Measurements from ENCODE around the gene ZBTB2. TPM values are rescaled to one million over a fixed set of nuclear protein-coding genes. Genes with fewer than 3 reads are reported as not detected.
A peak's percentile ranks its signal among the peaks of the same experiment; 100 is the strongest.
"Not testable (repeated sequence)": the region's sequence is repeated elsewhere in the genome, so short reads cannot be mapped to it uniquely, and the experiment has no call there.

Gene ZBTB2
- total and polyA plus RNA-seq, 2 donors from 2014 or later = 6.0 to 11.2 TPM

GRCh38 chr6:151350442-151351145 lies 40.8 kb downstream of the ZBTB2 start:
- H3K36me3 ChIP-seq (ENCODE audit: control insufficient read depth in 2 of 3, insufficient read depth in 3 of 3, low read length in 3 of 3) = peaks cover 2 to 11% (median 5%) of the 10 kb centered on the region in 3 donors
- no peak overlapping the region for H3K27ac ChIP-seq (ENCODE audit: low read depth in 2 of 2, low read length in 2 of 2)
- no peak for FAIRE-seq
- no peaks in the 10 kb centered on the region for H3K27me3 ChIP-seq (ENCODE audit: control insufficient read depth, insufficient read depth, low read length)
- no peak overlapping the region for H3K4me3 ChIP-seq (ENCODE audit: low read length in 3 of 3)
- no peaks in the 10 kb centered on the region for H3K9me3 ChIP-seq (ENCODE audit: control insufficient read depth in 2 of 3, insufficient read depth in 1 of 3, low read length in 3 of 3)
- TF ChIP-seq CTCF (IDR thresholded peaks at IDR 0.05; ENCODE audit: borderline replicate concordance, extremely low read depth, insufficient read depth) = no peak
- H3K9ac ChIP-seq (ENCODE audit: low read length in 3 of 3) = no peak overlapping the region
- intact Hi-C loops (cut with DNase I) = no loop called here
- DNase-seq = peak in 1 of 5 donors; percentile 10
- H3K4me1 ChIP-seq (ENCODE audit: control insufficient read depth in 2 of 3, insufficient read depth in 2 of 3, low read depth in 1 of 3, low read length in 3 of 3) = no peaks in the 10 kb centered on the region

- H3K36me3 ChIP-seq (ENCODE audit: control insufficient read depth in 2 of 3, insufficient read depth in 3 of 3, low read length in 3 of 3) = peaks cover 2 to 10% (median 5%) of the 10 kb centered on the region in 3 donors
- TF ChIP-seq CTCF (IDR thresholded peaks at IDR 0.05; ENCODE audit: borderline replicate concordance, extremely low read depth, insufficient read depth) = no peak
- no peaks in the 10 kb centered on the region for H3K4me1 ChIP-seq (ENCODE audit: control insufficient read depth in 2 of 3, insufficient read depth in 2 of 3, low read depth in 1 of 3, low read length in 3 of 3)
- H3K27me3 ChIP-seq (ENCODE audit: control insufficient read depth, insufficient read depth, low read length) = no peaks in the 10 kb centered on the region
- H3K9ac ChIP-seq (ENCODE audit: low read length in 3 of 3) = no peak overlapping the region
- FAIRE-seq = no peak
- H3K4me3 ChIP-seq (ENCODE audit: low read length in 3 of 3) = no peak overlapping the region
- H3K9me3 ChIP-seq (ENCODE audit: control insufficient read depth in 2 of 3, insufficient read depth in 1 of 3, low read length in 3 of 3) = no peaks in the 10 kb centered on the region
- peak in 1 of 5 donors; percentile 4 for DNase-seq
- intact Hi-C loops (cut with DNase I) = no loop called here
- H3K27ac ChIP-seq (ENCODE audit: low read depth in 2 of 2, low read length in 2 of 2) = no peak overlapping the region
Observed at GRCh38 chr6:151349651-151350270, 41.6 kb downstream of the ZBTB2 start.

GRCh38 chr6:151342750-151343149 lies 48.6 kb downstream of the ZBTB2 start:
- H3K27me3 ChIP-seq (ENCODE audit: control insufficient read depth, insufficient read depth, low read length); H3K27ac ChIP-seq (ENCODE audit: low read depth in 2 of 2, low read length in 2 of 2); H3K9ac ChIP-seq (ENCODE audit: low read length in 3 of 3); DNase-seq; H3K36me3 ChIP-seq (ENCODE audit: control insufficient read depth in 2 of 3, insufficient read depth in 3 of 3, low read length in 3 of 3); H3K9me3 ChIP-seq (ENCODE audit: control insufficient read depth in 2 of 3, insufficient read depth in 1 of 3, low read length in 3 of 3); H3K4me3 ChIP-seq (ENCODE audit: low read length in 3 of 3); H3K4me1 ChIP-seq (ENCODE audit: control insufficient read depth in 2 of 3, insufficient read depth in 2 of 3, low read depth in 1 of 3, low read length in 3 of 3); FAIRE-seq; intact Hi-C loops (cut with DNase I): not testable (repeated sequence)

- DNase-seq (no peak), FAIRE-seq (no peak)
- intact Hi-C loops (cut with DNase I) = no loop called here
- Histone ChIP-seq H3K4me3 (ENCODE audit: low read length in 3 of 3) (no peak overlapping the region), H3K36me3 (ENCODE audit: control insufficient read depth in 2 of 3, insufficient read depth in 3 of 3, low read length in 3 of 3) (no peaks in the 10 kb centered on the region), H3K9me3 (ENCODE audit: control insufficient read depth in 2 of 3, insufficient read depth in 1 of 3, low read length in 3 of 3) (no peaks in the 10 kb centered on the region), H3K27me3 (ENCODE audit: control insufficient read depth, insufficient read depth, low read length) (no peaks in the 10 kb centered on the region), H3K9ac (ENCODE audit: low read length in 3 of 3) (no peak overlapping the region), H3K27ac (ENCODE audit: low read depth in 2 of 2, low read length in 2 of 2) (no peak overlapping the region), H3K4me1 (ENCODE audit: control insufficient read depth in 2 of 3, insufficient read depth in 2 of 3, low read depth in 1 of 3, low read length in 3 of 3) (no peaks in the 10 kb centered on the region)
- no peak for TF ChIP-seq CTCF (IDR thresholded peaks at IDR 0.05; ENCODE audit: borderline replicate concordance, extremely low read depth, insufficient read depth)
Observed at GRCh38 chr6:151341476-151342195, 49.7 kb downstream of the ZBTB2 start.

All from kidney (tissue), 14 donors.